ENCODE measurements around the gene GMPR2.

GRCh38 chr14:24232645-24233537 is at the start of gene GMPR2:
- TF ChIP-seq CTCF (IDR thresholded peaks at IDR 0.05) (no peak), POLR2AphosphoS5 (IDR thresholded peaks at IDR 0.05; ENCODE audit: insufficient read depth in 1 of 2, low read depth in 1 of 2) (peak; percentile 6 to 87)
